Measurements from ENCODE around the gene PHF19.

Gene PHF19

GRCh38 chr9:120853198-120853597, 23.8 kb downstream of the PHF19 start:
- no peak for DNase-seq (ENCODE audit: low read depth)
- TF ChIP-seq CTCF (IDR thresholded peaks at IDR 0.05; ENCODE audit: low read depth, low read length, missing control alignments), result no peak
- no peak overlapping the region for H3K4me3 ChIP-seq (ENCODE audit: low read depth, low read length)

- no peak overlapping the region for H3K4me3 ChIP-seq (ENCODE audit: low read depth, low read length)
- no peak for DNase-seq (ENCODE audit: low read depth)
- TF ChIP-seq CTCF (IDR thresholded peaks at IDR 0.05; ENCODE audit: low read depth, low read length, missing control alignments), result no peak
Measured at GRCh38 chr9:120852240-120853010, 24.6 kb downstream of the PHF19 start.

DNA sequence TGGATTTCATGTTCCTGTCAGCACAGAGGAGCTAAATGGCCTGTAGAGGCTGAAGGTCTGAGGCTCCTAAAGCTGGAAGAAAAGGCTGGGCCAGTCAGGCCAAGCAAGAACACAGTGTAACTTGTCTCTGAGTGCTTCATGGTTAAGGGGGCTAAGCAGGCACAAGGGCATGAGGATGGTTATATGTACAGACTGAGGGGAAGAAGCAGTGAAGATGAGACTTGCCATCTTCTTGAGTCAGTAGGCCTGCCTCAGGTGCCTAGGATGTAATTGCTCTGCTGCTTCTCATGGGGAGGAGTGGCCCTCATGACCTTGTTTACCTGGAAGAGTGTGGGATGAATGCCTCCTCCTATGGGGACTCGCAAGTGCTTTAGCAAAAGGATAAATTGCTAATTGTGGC, 25.5 kb downstream of the PHF19 start:
- no peak for TF ChIP-seq CTCF (IDR thresholded peaks at IDR 0.05; ENCODE audit: low read depth, low read length, missing control alignments)
- DNase-seq (ENCODE audit: low read depth), result no peak
- H3K4me3 ChIP-seq (ENCODE audit: low read depth, low read length), result no peak overlapping the region

DNA sequence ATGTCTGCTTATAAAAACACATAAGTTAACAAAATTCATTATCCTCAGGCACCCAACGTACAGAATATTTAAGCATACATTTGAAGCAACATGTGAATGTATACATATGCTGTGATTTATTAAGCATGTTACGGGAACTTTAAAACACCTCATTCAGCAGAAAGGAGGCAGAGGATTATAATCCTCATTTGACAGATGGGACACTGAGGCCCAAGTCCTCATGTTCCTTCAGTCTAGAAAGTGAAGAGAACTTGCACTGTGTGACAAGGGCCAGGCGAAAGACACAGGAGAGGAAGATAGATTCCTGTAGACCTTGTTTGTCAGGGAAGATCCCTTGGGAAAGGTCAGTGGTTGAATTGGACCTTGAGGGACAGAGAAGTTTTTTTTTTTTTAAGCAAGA, 26.7 kb downstream of the PHF19 start:
- H3K4me3 ChIP-seq (ENCODE audit: low read depth, low read length), result no peak overlapping the region
- TF ChIP-seq CTCF (IDR thresholded peaks at IDR 0.05; ENCODE audit: low read depth, low read length, missing control alignments), result no peak
- DNase-seq (ENCODE audit: low read depth), result no peak

DNA sequence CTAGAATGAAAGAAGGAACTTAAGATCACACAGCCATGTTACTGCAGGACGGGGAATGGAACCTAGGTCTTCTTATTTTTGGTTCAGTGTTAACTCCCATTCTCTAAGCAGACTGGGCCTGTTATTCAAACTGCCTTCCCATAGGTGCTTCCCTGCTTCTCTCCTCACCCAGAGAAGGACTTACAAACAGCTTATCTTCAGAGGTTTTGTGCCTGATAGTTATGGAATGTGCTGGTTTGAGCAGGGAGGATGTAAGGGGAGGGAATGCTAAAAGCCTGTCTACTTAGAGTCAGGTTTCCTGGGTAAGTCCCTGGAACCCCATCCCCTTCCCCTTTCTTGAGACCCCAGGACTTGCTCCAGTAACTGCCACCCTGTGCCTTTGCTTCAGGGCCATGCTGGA, 30.1 kb downstream of the PHF19 start:
- no peak for DNase-seq (ENCODE audit: low read depth)
- no peak overlapping the region for H3K4me3 ChIP-seq (ENCODE audit: low read depth, low read length)
- no peak for TF ChIP-seq CTCF (IDR thresholded peaks at IDR 0.05; ENCODE audit: low read depth, low read length, missing control alignments)

GRCh38 chr9:120846251-120846889, 30.6 kb downstream of the PHF19 start:
- no peak overlapping the region for H3K4me3 ChIP-seq (ENCODE audit: low read depth, low read length)
- DNase-seq (ENCODE audit: low read depth), result no peak
- TF ChIP-seq CTCF (IDR thresholded peaks at IDR 0.05; ENCODE audit: low read depth, low read length, missing control alignments), result no peak

- no peak for TF ChIP-seq CTCF (IDR thresholded peaks at IDR 0.05; ENCODE audit: low read depth, low read length, missing control alignments)
- H3K4me3 ChIP-seq (ENCODE audit: low read depth, low read length), result no peak overlapping the region
- DNase-seq (ENCODE audit: low read depth), result no peak
Measured at GRCh38 chr9:120845255-120845654, 31.7 kb downstream of the PHF19 start.
